GM21447 (cell line): Measurements from ENCODE around the gene POLG2.

Source experiments
- ATAC-seq: cut with Tn5 transposase; IDR thresholded peaks from one replicate; pipeline ENCODE4 v1.9.1; 2021; ENCODE audit not compliant: unreplicated experiment

The POLG2 gene

DNA sequence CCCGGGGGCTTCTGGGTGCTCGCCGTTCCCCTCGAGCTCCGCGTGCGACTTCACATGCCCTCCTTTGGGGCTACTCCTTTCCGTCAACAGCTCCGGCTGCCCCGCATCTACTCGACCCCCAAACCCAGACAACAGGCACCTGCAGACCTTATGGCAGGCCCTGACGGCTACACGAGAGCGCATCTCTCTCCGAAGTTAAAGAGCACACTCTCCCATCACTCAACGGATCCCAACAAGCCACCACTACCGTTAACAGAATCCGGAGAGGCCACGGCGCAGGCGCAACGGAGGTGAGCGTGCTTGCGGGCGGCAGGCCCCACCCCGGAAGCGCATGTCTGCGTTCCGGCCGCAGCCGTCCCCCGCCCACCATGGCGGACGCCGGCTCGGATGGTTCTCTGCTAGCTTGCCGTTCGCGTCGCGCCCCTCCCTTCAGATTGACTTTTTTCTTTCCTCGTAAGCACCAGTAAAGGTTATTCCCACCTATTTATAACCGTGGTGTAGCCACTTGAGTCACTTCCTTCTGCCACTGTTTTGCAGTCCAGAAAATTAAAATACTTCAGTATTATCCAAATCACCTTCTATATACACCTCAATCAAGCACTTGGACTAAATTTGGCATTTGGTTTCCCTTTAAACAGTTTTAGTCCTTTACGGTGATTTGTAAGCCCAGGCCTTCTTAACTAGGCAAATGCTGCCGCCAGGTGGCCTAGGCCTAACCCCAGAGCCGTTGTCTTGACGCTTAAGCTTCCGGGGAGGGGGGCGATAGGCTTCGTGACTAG lies at the start of gene POLG2:
Gene POLG2, minus strand, starts transcription at position 269 of the 779 bp plus-strand sequence. Its CDS starts 86 bp downstream, at position 183.
- peak; percentile 84 for ATAC-seq

DNA sequence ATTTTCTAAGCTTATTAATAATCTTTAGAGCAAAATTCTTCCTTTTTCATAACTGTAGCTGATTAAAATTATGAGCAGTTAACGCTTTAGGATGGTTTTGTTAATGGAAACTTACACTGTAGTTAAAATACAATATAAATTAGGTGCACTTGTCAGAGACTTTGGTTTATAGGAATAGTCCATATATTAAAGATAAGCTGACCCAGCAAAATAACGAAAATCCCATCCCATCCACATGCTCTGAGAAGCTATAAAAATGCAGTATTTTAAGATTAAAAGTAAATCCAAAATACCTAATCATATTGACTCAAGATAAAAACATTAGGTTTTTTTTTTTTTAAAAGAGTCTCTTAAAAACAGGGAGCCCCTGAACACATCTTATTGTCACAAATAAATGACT lies 47.9 kb upstream of the POLG2 start:
- no peak for ATAC-seq

GRCh38 chr17:64540118-64540776 lies 43.4 kb upstream of the POLG2 start:
- no peak for ATAC-seq

- ATAC-seq, result no peak
Measured at GRCh38 chr17:64538508-64539130, 41.8 kb upstream of the POLG2 start.

- no peak for ATAC-seq
Measured at GRCh38 chr17:64537488-64537887, 40.6 kb upstream of the POLG2 start.

DNA sequence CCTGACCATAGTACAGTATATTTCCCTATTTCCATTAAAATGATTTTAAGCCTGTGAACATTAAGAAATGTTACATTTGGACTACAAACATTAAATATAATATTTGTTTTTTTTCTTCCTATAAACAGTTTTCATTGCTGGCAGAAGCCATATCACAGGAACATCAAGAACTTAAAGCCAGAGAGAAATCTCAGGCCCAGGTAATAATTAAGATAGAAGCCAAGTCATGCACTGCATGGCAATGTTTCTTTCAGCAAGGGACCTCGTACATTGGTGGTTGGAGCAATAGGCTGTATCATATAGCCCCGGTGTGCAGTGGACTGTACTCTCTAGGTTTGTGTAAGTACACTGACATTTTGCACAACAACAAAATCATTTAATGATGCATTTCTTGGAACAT lies 40.1 kb upstream of the POLG2 start:
- no peak for ATAC-seq

DNA sequence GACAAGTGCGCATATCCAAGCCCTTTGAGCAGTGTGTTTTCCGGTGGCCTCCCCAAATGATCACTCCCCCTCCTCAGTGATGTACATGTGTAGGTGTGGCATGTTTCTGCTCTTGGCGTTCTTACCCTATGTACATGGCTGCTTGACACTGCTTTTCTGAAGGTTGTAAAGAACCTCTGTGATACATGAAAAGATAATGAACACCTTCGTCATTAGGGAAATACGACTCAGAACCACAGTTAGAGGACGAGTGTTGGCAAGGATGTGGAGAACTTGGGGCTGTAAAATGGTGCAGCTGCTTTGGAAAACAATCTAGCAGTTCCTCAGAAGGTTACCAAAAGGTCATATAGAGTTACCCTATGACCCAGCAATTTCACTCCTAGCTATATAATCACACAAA lies 38.5 kb upstream of the POLG2 start:
- no peak for ATAC-seq

GRCh38 chr17:64534187-64534586 lies 37.3 kb upstream of the POLG2 start:
- no peak for ATAC-seq

- ATAC-seq, result no peak
Measured at GRCh38 chr17:64533784-64534183, 36.9 kb upstream of the POLG2 start.

DNA sequence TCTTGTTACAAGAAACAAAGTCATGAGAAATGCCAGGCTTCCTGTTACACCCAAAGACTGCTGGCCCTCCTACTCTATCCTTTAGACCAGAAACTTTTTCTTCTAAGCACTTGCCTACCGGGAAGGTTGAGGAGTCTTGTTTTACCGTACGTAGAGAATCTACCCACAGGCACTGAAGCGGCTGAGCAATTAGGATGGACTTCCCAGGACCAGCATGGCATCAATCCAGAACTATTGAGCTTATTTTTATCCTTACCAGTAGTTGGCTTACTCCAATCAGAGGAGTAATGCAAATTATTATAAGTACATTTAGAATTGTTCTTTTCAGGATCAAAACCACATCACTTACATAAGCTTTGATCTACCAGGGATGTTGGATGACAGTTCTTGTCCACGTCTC lies 35.6 kb upstream of the POLG2 start:
- no peak for ATAC-seq

DNA sequence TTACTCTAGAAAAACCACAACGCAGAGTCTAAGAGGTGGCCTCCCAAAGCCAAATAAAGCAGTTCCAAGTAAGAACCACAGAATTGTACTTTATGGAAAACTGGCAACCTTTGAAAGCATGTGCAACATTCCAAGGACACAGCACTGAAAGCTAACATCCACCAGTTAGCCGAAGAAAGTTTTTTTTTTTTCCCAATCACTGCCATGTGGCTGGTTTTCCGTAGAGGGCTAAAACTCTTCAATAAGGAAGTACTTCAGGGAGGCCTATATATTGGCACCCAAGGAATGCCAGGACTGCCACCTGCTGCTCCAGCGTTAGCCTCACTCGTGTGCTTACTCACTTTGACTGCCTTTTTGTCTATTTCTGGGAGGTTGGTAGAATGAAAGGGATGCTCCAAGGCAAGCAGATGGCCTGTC lies 35.1 kb upstream of the POLG2 start:
- no peak for ATAC-seq

DNA sequence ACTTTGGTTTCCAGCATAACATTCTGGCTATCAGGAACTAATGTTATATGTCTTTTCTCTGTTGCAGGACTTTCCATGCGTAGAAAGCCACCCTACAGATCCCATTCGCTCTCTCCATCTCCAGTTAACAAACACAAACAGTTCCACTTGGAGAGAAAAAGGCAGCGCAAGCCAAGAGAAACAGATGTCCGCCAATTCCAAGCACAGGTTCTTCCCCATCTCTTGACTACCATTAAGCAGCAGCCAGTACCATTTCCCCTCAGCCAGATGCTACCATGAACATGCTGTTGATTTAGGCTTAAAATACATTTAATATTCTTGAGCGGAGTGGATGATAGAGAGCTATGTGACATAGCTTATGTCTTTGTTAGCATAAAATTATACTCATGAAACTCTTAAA lies 32.4 kb upstream of the POLG2 start:
- no peak for ATAC-seq

GRCh38 chr17:64527914-64528313 lies 31.1 kb upstream of the POLG2 start:
- ATAC-seq, result no peak

- ATAC-seq, result no peak
Measured at GRCh38 chr17:64520359-64520758, 23.5 kb upstream of the POLG2 start.

GRCh38 chr17:64519601-64520000 lies 22.7 kb upstream of the POLG2 start:
- ATAC-seq, result no peak

DNA sequence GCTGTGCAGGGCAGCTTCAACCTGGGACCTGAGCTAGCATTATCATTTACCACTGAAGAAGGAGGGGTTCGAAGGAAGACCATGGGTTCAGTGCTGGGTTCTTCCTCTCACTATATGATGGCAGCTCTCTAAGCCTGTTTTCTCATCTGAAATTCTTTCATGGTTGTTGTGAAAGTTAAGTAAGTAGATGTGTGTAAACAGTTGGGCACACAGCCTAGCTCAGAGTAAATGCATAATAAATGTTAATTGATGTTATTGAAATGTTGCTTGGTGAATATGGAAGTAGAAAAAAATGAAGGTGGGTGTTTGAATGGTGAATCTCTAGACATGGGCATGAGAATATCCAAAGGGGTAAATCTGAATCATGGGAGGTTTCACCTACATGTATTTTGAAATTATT lies 19.0 kb upstream of the POLG2 start:
- no peak for ATAC-seq

DNA sequence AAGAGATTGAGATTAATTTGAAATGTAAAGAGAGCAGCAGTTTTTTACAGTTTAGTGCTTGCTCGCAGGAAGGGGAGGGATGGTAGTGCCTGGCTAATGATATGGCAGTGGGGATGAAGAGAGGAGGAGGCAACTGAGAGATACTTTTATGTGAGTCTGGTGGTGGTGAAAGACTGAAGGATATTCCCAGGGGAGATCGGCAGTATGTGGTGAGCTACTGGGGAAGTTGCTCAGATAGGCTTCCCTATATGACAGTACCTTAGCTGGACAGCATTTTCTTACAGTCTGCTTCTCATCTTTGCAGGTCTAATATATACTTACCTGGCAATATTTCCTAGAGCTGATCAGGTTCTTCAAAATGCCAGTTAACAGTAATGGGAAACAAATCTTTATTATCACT lies 18.6 kb upstream of the POLG2 start:
- no peak for ATAC-seq

DNA sequence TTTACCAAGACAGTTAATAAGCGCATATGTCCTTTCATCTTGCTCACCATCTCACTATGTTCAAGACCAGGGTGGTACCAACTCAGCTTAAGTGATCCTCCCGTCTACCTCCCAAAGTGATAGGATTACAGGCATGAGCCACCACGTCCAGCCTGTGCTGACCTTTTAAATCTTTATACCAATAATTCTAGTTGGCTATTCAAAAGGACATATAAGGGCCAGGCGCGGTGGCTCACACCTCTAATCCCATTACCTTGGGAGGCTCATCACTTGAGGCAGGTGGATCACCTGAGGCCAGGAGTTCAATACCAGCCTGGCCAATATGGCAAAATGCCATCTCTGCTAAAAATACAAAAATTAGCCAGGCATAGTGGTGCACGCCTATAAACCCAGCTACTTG lies 12.3 kb upstream of the POLG2 start:
- ATAC-seq, result no peak

- no peak for ATAC-seq
Measured at GRCh38 chr17:64508683-64509082, 11.8 kb upstream of the POLG2 start.

DNA sequence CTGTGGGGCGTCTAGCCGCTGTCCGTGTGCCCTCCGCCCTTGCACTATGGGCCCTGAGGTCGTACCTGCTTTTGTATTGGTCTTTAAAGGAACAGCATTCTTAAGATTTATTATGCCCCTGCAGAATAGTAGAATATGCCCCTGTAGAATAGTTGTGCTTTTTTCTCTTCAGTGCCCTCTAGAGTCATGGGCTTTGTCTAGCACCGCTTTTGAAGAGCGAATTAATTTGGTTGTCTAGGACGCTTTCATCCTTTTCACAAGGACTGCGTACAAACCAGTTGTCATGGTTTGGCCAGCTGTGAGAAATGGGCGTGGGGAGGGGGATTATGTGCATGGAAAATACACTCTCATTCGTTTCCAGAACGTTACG lies 10.5 kb upstream of the POLG2 start:
- ATAC-seq, result peak; percentile 26

DNA sequence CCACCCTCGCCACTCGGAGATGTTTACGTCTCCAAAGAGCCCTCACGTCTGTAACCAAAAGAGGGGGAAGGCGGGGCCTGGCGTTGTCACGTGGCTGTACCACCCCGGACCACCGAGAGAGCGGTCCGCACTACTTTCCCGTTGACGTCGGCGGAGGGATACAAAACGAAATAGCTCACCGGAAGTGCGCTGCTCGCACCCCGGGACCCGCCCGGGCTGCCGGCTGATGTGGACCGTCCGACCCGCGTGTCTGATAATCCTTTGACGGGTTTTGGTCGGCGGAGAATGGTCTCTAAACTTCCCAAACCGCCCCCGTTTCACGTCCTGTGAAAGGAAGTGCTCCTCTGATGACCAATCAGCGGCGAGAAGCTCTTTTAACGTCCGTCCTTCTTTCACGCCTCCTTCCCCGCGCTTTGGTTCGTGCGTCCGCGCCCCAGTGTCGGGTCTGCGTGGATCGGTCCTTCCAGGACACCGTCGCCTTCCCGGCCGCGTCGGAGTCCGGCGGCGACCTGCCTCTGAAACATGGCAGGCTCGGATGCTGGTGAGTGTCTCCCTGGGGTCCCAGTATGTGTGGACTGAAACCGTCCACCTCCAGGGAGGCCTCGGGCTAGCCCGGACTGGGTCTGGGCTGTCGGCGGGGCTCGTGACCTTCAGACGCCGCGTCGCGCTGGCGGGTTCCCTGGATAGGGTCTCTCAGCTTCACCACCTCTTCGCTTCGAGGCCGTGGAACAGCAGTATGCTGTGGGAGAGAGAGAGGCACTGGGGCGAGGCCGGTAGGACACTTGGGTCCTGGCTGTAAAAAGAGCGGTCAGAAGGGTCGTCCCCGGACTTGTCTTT lies 9.9 kb upstream of the POLG2 start, which contains the start of gene CEP95:
Gene CEP95, plus strand, starts transcription at position 402 of the 837 bp plus-strand sequence. Its CDS starts 121 bp downstream, at position 523.
- ATAC-seq, result peak; percentile 57
